ENCODE results near the gene UGT1A5. TPM values are rescaled to one million over a fixed set of nuclear protein-coding genes. Genes with fewer than 3 reads are reported as not detected.

UGT1A5 gene
- total RNA-seq, 1 experiment from 2014 or later: not detected

DNA sequence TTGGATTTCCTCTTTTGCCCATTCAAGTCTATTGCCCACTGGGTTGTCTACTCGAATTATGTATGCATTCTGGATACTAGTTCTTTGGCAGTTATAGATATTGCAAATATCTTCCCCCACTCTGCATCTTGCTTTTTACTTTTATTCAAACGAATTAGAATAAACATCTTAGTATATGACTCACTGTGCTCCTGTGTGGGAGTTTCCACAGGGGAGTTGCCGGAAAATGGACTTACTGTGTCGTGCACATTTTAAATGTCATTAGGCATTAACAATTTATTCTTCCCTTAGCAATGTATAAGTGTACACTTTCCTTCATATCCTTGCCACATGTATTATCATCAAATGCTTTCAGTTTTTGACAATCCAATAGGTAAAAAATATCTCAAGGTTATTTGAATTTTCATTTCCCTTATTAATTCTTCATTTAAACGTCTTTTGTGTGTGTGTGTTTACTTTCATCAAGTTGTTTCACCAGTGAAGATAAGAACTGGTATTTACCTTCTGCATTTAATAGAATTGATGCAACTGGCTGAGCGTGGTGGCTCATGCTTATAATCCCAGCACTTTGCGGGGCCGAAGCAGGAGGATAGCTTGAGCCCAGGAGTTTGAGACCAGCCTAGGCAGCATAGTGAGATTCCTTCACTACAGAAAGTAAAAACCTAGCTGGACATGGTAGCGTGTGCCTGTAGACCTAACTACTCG is 4.6 kb upstream of the UGT1A5 start:
- no peak for TF ChIP-seq MAX (IDR thresholded peaks at IDR 0.05)
- no peak for TF ChIP-seq YY1 (IDR thresholded peaks at IDR 0.05; ENCODE audit: extremely low read depth, insufficient replicate concordance, low read depth, low read length)
- no peak for TF ChIP-seq REST (IDR thresholded peaks at IDR 0.05; ENCODE audit: low read depth)
- TF ChIP-seq RAD21 (IDR thresholded peaks at IDR 0.05; ENCODE audit: low read depth): no peak
- TF ChIP-seq FOSL1 (IDR thresholded peaks at IDR 0.05; ENCODE audit: low read depth): no peak
- TF ChIP-seq POLR2A (IDR thresholded peaks at IDR 0.05; ENCODE audit: borderline replicate concordance, extremely low read depth, insufficient read depth, insufficient read length): no peak
- no peak for TF ChIP-seq TCF7L2 (IDR thresholded peaks at IDR 0.05; ENCODE audit: borderline replicate concordance, extremely low read depth, insufficient read depth, insufficient read length)
- TF ChIP-seq ELF1 (IDR thresholded peaks at IDR 0.05; ENCODE audit: borderline replicate concordance, low read depth): no peak
- no peak for TF ChIP-seq ZNF274 (IDR thresholded peaks at IDR 0.05; ENCODE audit: low read depth, low read length)
- TF ChIP-seq EZH2 (IDR thresholded peaks at IDR 0.05): no peak
- TF ChIP-seq EZH2phosphoT487 (IDR thresholded peaks at IDR 0.05; ENCODE audit: borderline replicate concordance): no peak
- no peak for TF ChIP-seq SRF (IDR thresholded peaks at IDR 0.05; ENCODE audit: low read depth)
- no peak for TF ChIP-seq SIN3A (IDR thresholded peaks at IDR 0.05; ENCODE audit: low read depth)
- TF ChIP-seq ZFX (IDR thresholded peaks at IDR 0.05): no peak
- TF ChIP-seq EGR1 (IDR thresholded peaks at IDR 0.05; ENCODE audit: low read depth): no peak
- TF ChIP-seq, protein P1, sequence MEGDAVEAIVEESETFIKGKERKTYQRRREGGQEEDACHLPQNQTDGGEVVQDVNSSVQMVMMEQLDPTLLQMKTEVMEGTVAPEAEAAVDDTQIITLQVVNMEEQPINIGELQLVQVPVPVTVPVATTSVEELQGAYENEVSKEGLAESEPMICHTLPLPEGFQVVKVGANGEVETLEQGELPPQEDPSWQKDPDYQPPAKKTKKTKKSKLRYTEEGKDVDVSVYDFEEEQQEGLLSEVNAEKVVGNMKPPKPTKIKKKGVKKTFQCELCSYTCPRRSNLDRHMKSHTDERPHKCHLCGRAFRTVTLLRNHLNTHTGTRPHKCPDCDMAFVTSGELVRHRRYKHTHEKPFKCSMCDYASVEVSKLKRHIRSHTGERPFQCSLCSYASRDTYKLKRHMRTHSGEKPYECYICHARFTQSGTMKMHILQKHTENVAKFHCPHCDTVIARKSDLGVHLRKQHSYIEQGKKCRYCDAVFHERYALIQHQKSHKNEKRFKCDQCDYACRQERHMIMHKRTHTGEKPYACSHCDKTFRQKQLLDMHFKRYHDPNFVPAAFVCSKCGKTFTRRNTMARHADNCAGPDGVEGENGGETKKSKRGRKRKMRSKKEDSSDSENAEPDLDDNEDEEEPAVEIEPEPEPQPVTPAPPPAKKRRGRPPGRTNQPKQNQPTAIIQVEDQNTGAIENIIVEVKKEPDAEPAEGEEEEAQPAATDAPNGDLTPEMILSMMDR (IDR thresholded peaks at IDR 0.05 in 2 of 3, conservative IDR thresholded peaks at IDR 0.05 in 1 of 3; ENCODE audit: borderline replicate concordance in 1 of 3, insufficient read depth in 1 of 3, low read depth in 2 of 3, low read length in 2 of 3): no peak
- CTCF ChIA-PET: no interaction called here
- Histone ChIP-seq H3K4me2 (ENCODE audit: low read length) (no peak overlapping the region), H3K36me3 (ENCODE audit: control insufficient read depth in 1 of 2, insufficient read depth in 2 of 2, low read length in 2 of 2) (no peaks in the 10 kb centered on the region), H3K27me3 (ENCODE audit: insufficient read depth, low read length) (no peaks in the 10 kb centered on the region), H3K9me2 (ENCODE audit: insufficient read depth) (no peaks in the 10 kb centered on the region), H3K4me1 (ENCODE audit: control insufficient read depth in 1 of 2, insufficient read depth in 2 of 2, low read length in 2 of 2) (no peaks in the 10 kb centered on the region), H4K20me1 (ENCODE audit: insufficient read depth) (no peaks in the 10 kb centered on the region), H3K27ac (ENCODE audit: low read depth, low read length) (no peak overlapping the region), H3K4me3 (replicated peaks in 1 of 2; ENCODE audit: low read depth in 1 of 2, low read length in 2 of 2) (no peak overlapping the region), H3K79me2 (ENCODE audit: insufficient read depth, low read length) (no peaks in the 10 kb centered on the region), H2AFZ (ENCODE audit: low read depth, low read length, poor library complexity, severe bottlenecking) (no peak overlapping the region), H3K9me3 (ENCODE audit: control insufficient read depth in 1 of 2, insufficient read depth in 1 of 2, low read depth in 1 of 2, low read length in 2 of 2) (no peaks in the 10 kb centered on the region), H3K9ac (ENCODE audit: low read length) (no peak overlapping the region)
- no peak for ATAC-seq
- intact Hi-C loops (cut with micrococcal nuclease): no loop called here
- DNase-seq (ENCODE audit: low read depth, low spot score): no peak
- no TSS peak for BruUV-seq (replicated peaks)
- POLR2A ChIA-PET: no interaction called here
- RAD21 ChIA-PET (ENCODE audit: low non-redundant PET in 1 of 2, low total read pairs in 2 of 2, uncharacterized antibody in 2 of 2, unreplicated experiment in 2 of 2): no interaction called here

Measured in HCT116 (cell line).